Measurements from ENCODE around the gene BIK.
"Not testable (repeated sequence)": the region's sequence is repeated elsewhere in the genome, so short reads cannot be mapped to it uniquely, and the experiment has no call there.

BIK gene

DNA sequence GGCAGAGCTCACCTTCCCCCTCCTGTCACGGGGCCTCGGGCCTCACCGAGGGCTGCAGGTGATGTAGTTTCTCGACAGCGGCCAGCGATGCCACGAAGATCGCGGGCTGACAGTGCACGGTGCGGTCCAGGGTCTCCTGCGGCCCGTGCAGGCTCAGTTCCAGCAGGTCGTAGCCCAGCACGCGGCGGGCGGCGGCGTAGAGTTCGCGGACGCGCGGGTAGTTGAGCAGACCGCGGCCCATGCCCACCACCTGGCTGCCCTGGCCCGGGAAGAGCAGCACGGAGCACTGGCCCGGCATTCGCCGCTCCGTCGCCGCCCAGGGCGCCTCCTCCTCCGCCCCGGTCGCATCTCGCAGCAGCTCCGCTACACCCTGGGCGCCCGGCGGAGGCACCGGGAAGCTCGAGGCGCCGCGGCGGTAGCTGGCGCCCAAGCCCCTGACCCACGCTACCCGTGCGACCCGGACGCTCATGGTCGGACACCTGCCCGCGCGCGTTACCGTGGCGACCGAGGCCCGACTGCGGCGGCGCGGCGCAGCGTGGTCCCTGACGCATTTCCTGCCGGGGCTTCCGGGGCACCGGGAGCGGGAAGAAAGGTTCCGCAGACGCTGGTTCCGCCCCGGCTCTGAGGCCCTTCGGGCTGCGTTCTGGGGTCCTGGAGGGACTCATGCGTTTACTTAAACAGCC lies 32.5 kb downstream of the BIK start, which contains the start of gene MCAT:
Gene MCAT, minus strand, starts transcription at position 519 of the 683 bp plus-strand sequence. Its CDS starts 50 bp downstream, at position 469.
- no peak for FAIRE-seq

DNA sequence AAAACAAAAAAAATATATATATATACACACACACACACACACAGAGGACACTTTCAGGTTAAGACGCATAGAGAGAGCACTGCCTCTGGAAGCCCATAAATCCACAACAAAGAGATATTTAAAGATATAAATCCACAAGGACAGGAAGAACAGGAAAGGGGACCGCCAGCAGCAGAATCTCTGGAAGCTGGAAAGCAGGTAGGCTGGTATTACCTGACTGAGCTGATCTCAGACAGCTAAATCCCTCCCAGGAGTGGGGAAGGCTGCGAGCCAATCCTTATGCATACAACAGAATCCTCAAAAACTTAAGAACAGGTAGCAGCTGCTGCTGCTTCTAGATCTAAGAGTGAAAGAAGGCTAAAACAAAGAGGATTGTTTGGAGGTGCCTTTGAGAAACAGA lies 34.4 kb downstream of the BIK start:
- no peak for FAIRE-seq

DNA sequence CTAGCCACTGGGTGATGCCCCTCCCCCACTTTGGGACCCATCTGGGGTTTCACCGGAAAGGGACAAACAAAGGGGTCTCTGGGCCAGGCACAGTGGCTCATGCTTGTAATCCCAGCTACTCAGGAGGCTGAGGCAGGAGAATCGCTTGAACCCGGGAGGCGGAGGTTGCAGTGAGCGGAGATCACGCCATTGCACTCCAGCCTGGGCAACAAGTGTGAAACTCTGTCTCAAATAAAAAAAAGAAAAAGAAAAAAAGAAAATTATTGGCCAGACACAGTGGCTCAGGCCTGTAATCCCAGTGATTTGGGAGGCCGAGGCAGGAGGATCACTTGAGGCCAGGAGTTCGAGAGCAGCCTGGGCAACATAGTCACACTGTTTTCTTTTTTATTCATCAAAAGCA lies 34.8 kb downstream of the BIK start:
- not testable (repeated sequence) for FAIRE-seq

DNA sequence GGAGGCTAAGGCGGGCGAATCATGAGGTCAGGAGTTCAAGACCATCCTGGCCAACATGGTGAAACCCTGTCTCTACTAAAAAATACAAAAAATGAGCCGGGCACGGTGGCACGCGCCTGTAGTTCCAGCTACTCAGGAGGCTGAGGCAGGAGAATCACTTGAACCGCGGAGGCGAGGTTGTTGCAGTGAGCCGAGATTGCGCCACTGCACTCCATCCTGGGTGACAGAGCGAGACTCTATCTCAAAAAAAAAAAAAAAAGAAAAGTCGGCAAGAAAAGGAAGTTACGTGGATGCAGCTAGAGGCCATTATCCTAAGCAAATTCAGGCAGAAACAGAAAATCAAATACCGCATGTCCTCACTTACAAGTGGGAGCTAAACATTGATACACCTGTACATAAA lies 35.8 kb downstream of the BIK start:
- not testable (repeated sequence) for FAIRE-seq

DNA sequence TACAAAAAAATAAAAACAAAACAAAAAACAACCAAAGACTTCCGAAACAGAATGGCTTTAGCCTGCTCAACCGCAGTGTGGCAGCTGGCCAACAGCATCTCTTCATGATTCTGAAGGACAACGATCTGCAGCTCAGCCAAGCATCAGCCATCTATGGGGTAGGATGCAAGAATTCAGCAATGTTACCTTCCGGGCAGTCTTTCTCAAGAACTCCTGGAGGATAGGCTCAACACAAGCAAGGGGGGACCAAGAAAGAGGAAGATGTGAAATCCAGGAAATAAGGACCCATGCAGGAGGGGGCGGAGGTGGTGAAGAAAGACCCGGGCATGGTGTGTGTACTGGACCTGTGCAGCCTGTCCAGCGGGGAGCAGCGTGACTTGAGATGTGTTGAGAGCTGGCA lies 37.3 kb downstream of the BIK start:
- FAIRE-seq, result no peak

DNA sequence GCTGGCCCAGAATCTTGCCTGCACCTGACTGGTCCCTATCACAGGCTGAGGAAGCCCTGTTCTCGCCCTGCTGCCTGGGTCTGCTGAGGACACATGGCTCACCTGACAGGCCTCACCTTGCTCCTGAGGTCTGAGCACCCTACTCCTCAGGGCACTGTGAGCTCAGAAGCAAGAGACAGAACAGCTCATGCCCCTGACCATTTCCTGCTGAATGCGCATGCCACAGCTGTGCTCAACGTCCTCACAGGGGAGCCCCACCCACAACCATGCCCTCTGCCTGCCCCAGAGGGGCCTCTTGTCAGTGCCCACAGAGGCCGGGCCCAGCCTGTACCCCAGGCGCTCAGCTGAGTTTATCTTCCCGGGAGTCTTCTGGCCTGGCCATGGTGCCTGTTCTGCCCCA lies 38.0 kb downstream of the BIK start:
- no peak for FAIRE-seq

DNA sequence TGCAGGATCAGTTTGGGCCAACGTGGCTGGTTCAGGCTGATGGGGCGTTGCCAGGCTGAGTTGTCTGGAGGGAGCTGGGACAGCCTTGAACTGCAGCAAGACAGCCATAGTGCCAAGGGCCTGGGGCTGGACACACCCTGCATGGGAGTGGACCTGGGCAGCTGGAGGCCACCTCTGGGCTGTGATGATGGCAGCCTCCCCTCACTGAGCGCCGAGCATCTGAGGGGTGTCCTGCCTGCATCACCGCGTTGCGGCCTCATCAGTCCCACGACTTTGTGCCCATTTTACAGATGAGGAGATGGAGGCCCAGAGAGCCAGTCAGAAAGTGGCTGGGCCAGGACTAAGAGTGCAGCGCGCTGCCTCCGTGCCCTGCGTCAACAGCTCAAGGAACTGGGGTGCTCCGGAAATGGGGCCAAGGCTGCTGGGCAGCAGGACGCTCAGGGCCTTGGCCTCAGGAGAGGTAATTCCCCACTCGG lies 40.2 kb downstream of the BIK start:
- no peak for FAIRE-seq

DNA sequence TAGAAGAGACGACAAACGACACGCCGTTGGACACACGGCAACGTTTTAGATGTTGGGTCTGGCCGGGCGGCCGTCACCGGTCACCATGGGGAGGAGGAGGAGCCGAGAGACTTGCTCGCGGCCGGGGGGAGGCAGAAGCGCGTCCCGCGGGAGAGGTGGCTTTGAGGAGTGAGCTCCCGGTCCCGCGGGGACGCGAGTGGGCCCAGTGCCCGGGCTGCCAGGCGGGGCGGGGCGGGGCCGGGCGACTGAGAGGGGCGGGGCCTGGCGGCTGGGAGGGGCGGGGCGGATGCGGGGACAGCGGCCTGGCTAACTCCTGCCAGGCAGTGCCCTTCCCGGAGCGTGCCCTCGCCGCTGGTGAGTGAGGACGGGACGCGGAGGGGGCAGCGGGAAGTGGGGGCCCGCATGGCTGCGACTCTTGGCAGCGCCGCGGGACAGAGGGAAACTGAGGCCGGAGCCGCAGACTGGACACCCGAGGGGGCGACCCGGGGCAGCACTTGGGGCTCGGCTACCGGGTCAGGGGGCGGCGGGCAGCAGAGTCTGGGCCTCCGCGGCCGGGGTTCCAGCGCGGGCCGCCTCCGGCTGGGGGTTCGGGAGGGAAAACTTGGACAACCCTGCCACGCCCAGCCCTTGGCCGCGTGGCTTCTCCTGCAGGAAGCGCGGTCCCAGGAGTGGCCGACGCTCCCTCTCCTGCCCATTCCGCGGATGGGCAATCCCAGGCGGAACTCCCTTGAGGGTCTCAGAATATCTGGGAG lies 40.9 kb downstream of the BIK start, which contains the start of gene TSPO:
Gene TSPO, plus strand, starts transcription at position 309 of the 752 bp plus-strand sequence. CDS start 7,680 bp downstream, outside the sequence.
- no peak for FAIRE-seq

DNA sequence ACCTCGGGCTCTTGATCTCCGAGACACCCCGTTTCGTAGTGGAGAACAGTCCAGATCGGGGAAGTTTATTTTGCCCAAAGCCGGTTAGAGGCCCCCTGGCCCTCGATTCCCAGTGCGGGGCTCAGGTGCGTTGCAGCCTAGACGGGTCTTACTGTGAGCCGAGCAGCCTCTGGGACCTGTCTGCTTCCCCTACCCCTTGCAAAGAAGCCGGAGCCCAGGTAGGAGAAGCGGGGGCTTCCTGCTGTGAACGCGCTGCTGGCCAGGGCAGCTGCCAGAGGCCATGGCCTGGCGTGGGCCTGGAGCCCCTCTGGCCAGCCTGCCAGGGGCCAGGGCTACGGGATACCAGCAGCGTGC lies 41.4 kb downstream of the BIK start:
- no peak for FAIRE-seq

DNA sequence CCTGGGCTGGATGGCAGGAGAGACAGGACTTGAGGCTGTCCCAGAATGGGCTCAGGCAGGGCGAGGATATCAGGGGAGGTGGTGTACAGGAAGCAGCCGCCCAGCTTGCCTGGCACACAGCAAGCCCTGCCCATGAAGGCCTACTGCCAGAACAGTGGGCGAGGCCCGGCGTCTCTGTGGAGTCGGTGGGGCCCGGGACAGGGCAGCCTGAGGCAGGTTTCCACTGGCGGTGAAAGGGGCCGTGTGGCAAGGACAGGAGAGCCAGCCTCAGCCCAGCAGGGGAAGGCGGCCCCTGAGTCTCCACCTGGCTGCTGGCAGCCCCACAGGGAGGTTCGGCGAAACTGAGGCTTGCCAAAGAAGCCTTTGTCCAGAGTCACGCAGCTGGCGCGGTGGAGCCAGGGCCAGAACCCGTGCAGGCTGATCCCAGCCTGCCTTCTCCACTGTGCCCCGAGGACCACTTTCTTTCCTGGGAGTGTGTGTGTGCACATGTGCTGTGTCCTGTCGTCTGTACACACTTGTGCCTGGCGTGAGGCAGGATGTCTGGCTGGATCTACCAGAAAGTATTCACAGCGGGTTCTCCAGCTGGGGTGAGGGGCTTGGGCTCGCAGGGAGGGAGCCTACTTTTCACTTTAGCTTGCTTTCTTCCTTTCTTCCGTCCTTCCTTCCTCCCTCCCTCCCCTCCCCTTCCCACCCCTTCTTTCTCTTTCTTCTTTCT lies 42.0 kb downstream of the BIK start:
- FAIRE-seq, result no peak

DNA sequence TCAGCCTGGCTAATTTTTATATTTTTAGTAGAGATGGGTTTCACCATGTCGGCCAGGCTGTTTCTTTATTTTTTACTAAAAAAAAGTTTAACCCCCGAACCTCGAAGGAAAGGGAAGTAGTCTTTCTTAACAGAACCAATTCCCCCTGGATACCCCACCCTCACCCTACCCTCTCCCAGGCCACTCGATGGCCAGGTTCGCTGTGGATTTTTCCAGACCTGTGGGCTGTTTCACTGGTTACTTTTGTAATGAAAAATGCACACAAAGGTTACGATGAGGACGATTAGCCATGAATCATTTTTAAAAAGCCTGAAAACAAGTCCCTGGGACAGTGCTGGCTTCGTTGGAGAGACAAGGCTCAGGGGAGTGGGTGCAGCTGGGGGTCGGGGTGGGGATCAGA lies 43.3 kb downstream of the BIK start:
- no peak for FAIRE-seq

DNA sequence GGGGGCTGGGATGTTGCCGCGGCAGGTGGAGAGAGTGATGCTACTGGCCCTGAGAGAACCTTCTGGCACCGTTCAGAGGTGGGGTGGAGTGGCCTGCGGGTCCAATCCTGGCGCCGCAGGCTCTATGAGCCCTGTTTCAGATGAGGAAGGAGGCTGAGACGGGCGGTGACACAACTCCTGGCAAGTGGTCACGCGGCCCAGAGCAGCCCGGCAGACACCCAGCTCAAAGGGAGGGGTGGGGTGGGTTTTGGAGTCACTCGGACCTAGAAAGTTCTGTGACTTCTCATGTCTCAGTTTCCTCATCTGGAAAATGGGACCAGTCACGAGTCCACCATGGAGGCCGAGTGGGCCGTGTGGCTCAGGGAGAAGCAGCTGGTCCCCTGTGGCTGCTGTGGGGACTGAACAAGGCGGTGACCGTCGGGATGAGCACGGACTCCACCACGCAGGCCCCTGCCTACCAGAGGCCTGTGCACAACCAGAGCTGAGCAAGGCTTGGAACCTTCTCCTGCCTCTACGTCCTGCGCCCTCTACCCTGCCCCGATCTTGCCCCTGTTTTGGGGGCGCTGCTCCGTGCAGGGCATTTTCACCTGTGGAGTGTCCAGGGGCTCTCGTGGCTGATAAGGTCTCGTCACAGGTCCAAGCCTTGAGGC lies 44.5 kb downstream of the BIK start:
- no peak for FAIRE-seq

DNA sequence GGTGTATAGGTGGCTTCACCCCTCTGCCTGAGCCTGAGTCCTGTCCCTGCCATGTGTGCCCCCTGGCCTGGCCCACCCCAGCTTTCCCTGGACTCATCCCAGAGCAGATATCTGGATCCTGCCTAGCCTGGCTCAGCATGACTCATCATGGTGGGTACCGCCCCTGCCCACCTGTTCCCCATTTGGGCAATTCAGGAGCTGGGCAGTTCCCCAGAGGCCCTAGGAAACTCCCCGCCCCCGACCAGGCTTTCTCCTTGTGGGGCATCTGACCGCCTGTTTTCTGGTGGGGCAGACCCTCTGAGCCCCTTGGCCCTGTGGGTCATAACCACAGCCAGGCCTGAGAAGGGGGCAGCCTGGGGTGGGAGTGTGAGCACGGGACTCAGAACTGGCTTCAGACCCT lies 45.2 kb downstream of the BIK start:
- no peak for FAIRE-seq

DNA sequence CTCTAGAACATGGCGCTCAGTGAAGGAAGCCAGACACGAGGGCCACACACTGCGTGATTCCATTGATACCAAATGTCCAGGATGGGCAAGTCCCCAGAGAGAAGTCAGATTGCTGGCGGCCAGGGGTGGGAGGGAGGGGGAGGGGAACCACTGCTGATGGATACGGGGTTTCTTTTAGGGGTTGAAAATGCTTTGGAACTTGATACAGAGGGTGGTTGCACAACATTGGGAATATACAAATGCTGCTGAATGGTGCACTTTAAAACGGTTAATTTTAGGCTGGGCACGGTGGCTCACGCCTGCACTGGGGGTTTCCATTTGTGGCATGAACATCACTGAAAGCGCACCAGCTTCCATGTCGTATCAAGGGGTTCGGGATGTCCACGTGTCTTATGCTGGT lies 45.9 kb downstream of the BIK start:
- no peak for FAIRE-seq

DNA sequence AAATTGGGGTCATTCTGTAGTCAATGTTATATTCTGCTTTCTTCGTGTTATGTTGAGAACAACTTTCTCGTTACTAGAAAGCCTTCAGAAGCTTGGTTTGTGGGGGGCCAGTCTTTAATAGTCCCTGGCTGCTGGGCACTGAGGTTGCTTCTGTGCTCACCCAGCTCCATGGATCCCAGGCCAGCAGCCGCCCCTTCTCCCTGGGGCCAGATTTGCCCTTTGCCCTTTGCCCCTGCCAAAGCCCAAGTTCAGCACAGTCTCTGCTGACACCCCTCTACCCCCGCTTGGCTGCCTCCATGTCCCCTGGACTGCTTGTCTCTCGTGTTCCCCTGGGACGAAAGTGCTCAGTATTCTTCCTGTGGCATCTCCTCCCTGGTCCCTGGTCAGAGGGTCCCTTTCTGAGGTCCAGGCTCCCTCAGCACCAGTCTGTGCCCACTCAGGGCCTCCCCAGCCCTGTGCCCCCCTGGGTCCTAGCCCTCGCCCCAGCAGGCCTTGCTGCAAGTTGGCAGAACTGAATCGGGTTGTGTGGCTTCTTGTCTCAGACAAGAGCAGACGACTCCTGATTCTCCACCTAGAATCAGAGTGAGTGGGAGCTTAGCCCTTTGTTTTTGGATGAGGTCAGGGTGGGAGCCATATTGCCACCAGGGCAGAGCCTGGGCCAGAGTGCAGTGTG lies 47.5 kb downstream of the BIK start:
- no peak for FAIRE-seq

DNA sequence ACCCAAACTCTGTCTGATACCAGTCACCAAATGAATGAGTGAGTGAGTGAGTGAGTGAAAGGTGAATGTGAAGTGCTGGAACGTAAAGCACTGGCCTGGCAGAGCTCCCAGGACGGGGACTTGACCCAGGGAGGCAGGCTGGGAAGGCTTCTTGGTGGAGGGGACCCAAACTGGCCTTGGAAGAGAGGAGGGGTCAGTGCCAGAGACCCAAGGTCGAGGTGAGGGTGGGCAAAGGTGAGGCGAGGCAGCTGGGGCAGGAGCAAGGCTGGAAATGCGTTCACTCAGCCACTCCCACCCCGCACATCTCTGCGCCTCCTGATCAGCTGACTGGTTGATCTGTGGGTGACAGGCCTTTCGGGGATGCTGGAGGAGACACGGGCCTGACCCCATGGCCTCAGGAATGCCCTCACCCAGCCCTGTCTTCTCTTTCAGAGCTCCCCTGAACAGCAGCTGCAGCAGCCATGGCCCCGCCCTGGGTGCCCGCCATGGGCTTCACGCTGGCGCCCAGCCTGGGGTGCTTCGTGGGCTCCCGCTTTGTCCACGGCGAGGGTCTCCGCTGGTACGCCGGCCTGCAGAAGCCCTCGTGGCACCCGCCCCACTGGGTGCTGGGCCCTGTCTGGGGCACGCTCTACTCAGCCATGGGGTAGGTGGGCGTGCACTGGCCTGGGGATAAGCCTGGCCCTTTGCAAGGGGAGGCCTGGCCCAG lies 48.4 kb downstream of the BIK start:
- no peak for FAIRE-seq

DNA sequence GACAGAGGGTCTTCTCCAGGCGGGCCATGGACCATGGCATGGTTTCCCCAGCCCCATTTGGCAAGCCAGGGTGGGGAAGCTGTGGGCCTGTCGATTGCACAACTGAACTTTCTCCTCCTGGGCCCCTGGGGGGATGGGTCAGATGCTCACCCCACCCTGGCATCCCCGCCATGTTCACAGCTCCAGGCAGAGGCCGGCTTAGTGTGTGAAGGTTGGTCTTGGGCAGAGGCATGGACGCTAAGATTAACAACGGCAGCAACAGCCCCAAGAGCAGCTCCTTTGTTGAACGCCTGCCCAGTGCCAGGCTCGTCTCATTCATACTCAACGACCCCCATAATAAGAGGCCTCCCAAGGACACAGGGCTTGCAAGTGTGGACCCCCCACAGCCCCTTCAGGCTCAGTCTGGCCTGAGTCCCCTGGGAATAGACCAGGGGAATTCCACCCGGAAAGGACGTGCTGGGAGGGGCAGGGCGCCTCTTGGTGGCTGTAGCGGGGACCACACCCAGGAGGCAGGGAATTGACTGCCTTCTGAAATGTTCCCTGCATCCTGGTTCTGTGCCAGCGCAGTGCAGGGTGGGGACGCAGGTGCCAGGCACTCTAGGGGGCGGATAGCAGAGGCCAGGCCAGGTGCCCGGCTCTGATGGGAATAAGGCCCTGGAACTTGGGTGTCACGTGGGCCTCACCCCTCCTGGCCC lies 49.1 kb downstream of the BIK start:
- FAIRE-seq, result no peak

DNA sequence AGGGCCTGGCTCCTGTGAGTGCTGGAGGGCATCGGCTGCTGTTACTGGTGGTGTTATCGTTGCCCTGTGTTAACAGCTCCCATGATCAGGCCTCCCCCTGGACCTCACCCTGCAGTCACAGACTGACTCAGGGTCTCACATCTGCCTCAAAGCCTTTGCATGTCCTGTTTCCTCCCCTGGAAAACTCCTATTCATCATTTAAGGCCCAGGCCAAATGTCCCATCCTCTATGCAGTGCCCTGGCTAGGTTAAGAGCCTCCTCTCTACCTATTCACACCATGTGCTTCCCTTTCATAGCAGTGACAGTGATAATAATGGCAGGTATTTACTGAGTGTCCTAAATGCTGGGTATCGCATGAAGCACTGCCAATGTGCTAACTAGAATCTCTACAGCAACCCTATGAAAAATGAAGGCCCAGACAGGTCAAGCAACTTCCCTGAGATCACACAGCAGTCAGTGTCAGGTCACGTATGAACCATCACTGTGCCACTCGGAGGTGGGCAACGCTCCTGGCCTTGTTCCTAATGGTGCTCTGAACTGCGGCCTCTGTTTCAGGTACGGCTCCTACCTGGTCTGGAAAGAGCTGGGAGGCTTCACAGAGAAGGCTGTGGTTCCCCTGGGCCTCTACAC lies 50.1 kb downstream of the BIK start:
- no peak for FAIRE-seq

DNA sequence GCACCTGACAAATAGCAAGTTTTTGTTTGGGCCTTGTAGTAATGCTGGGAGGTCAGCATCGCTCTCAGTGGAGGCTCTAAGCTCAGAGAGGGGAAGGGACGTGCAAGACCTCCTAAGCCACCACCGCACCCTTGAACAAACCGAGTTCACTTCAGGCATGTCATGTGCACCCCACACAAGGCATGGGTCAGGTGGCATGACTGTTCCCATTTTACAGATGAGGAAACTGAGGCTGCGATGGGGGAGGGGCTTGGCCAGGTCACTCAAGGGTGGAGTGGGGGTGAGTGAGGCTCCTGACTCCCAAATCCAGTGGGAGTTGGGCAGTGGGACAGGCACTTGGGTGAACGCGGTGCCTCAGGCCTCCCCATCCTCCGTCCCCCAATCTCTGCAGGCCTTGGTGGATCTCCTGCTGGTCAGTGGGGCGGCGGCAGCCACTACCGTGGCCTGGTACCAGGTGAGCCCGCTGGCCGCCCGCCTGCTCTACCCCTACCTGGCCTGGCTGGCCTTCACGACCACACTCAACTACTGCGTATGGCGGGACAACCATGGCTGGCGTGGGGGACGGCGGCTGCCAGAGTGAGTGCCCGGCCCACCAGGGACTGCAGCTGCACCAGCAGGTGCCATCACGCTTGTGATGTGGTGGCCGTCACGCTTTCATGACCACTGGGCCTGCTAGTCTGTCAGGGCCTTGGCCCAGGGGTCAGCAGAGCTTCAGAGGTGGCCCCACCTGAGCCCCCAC lies 52.0 kb downstream of the BIK start:
- no peak for FAIRE-seq

DNA sequence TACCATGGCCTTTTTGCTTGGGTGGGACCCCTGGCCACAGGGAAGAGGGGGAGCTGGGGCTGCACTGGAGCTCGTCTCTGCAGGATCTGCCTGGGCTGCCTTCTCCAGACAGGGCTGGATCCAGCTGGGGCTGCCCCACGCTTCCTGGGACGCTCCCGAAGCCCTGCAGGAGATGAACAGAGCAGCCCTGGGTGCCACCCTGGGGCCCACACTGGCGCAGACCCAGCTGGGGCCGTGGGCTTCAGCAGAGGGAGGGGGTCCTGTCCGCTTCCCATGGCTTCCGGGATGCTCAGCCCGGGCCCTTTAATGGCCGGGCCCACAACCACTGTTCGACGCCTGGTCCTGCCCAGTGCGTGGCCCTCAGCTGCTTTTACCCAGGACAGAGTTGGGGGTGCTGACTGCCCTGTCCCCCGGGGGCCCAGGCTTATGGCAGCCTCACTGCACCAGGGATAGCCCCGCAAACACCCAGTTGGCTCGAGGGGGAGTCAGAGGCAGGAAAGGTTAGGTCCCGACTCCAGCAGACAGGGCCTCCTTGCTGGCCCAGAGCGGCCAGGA lies 52.8 kb downstream of the BIK start:
- no peak for FAIRE-seq
